ENCODE data around the gene PACS2.

DNA sequence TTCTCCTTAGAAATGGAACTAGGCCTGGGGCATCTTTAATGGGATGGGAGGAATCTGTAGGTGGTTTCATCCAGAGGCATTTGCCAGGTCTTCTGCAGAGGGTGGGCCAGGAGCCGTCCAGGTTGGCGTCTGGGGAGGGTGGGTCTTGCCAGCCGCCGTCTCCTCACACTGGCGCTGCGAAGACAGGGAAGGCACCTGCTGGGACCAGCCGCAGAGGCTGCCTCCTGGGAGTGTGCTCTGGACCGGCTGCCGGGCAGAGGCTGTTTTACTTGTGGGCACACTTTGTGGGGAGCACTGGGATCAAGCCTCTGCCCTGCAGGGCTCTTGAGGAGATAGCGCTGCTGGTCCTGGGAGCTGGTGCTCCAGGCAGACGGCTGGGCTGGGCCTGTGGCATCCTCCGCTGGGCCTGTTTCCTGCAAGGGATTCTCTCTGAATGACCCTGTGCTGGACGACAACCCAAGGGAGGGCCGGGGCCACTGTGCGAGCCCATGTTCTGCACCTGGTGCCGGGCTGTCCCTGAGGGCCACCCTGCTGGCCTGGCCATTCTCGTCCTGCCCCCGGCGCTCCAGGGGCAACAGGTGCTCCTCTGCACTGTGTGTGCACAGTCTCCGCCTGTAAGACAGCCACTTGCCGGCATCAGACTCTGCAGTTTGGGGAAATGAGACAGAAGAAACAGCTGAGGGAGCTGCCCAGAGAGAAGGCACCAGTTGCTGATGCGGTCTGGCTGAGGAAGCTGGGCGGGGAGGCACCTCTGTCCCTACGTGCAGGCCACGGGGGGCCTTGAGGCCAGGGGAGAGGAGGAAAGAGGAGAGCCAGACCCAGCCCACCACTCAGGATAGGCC, 73.8 kb downstream of the PACS2 start:
- TF ChIP-seq, protein P1, sequence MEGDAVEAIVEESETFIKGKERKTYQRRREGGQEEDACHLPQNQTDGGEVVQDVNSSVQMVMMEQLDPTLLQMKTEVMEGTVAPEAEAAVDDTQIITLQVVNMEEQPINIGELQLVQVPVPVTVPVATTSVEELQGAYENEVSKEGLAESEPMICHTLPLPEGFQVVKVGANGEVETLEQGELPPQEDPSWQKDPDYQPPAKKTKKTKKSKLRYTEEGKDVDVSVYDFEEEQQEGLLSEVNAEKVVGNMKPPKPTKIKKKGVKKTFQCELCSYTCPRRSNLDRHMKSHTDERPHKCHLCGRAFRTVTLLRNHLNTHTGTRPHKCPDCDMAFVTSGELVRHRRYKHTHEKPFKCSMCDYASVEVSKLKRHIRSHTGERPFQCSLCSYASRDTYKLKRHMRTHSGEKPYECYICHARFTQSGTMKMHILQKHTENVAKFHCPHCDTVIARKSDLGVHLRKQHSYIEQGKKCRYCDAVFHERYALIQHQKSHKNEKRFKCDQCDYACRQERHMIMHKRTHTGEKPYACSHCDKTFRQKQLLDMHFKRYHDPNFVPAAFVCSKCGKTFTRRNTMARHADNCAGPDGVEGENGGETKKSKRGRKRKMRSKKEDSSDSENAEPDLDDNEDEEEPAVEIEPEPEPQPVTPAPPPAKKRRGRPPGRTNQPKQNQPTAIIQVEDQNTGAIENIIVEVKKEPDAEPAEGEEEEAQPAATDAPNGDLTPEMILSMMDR (IDR thresholded peaks at IDR 0.05) = no peak
- TF ChIP-seq POLR2A (IDR thresholded peaks at IDR 0.05; ENCODE audit: low read depth) (no peak), POLR2AphosphoS5 (IDR thresholded peaks at IDR 0.05) (no peak), EP300 (IDR thresholded peaks at IDR 0.05) (no peak)

All from esophagus muscularis mucosa (tissue), 4 donors.